HEK293 (cell line): Measurements from ENCODE around the gene TBCA.

ENCODE experiments used
- CTCF ChIA-PET: fragments of 350-600 bp; formaldehyde crosslinking; extraction: SDS; loops from one replicate; lab custom pipeline; 2021; ENCODE audit warnings: antibody characterized with exemption; lab: Yijun Ruan, JAX
- POLR2A ChIA-PET: fragments of 300-600 bp; formaldehyde crosslinking; extraction: SDS; loops from one replicate; lab custom pipeline; 2020; ENCODE audit warnings: antibody characterized with exemption, inconsistent platforms; lab: Yijun Ruan, JAX
- H3K27ac ChIP-seq: fragments of 200-500 bp; sonication (Bioruptor generic); 2 replicates; pipeline ENCODE4 v1.5.1; 2014; ENCODE audit warnings: low read depth, low read length, control low read depth, inconsistent platforms; ENCODE audit errors: extremely low read depth
- H3K36me3 ChIP-seq, 2 experiments: fragments of 200-500 bp in 1 of 2; sonication (Bioruptor generic) in 1 of 2; 1 replicate in 1 of 2; 2 replicates in 1 of 2; pipeline ENCODE4 v1.5.1; 2014 to 2017; ENCODE audit warnings: inconsistent platforms in 2 of 2, low read length in 2 of 2; ENCODE audit not compliant: control insufficient read depth in 2 of 2, insufficient read depth in 1 of 2
- H3K4me1 ChIP-seq: fragments of 200-500 bp; sonication (Bioruptor generic); 2 replicates; pipeline ENCODE4 v1.5.1; 2014; ENCODE audit warnings: mild to moderate bottlenecking, low read length, inconsistent platforms; ENCODE audit not compliant: control insufficient read depth, insufficient read depth
- H3K4me3 ChIP-seq: 2 replicates; pipeline ENCODE4 v1.5.1; 2011; ENCODE audit warnings: low read depth, mild to moderate bottlenecking, control low read depth, low read length, moderate library complexity
- H3K9me3 ChIP-seq: fragments of 200-500 bp; sonication (Bioruptor generic); 2 replicates; pipeline ENCODE4 v1.5.1; 2014; ENCODE audit warnings: low read depth, low read length, inconsistent platforms; ENCODE audit not compliant: control insufficient read depth, insufficient read depth
- KLF7 ChIP-seq: fragments of 450-650 bp; formaldehyde crosslinking; IDR thresholded peaks from 2 replicates; pipeline ENCODE4 v1.5.1; 2016; ENCODE audit warnings: missing biosample characterization, missing genetic modification characterization, borderline replicate concordance
- KLF8 ChIP-seq: fragments of 450-650 bp; formaldehyde crosslinking; IDR thresholded peaks from 2 replicates; pipeline ENCODE4 v1.5.1; 2016; ENCODE audit warnings: missing biosample characterization, missing genetic modification characterization
- REPIN1 ChIP-seq: fragments of 450-650 bp; formaldehyde crosslinking; IDR thresholded peaks from 2 replicates; pipeline ENCODE4 v1.5.1; 2017; ENCODE audit warnings: missing biosample characterization, missing genetic modification characterization, low read depth
- ZFHX2 ChIP-seq: fragments of 450-650 bp; formaldehyde crosslinking; conservative IDR thresholded peaks from 2 replicates; pipeline ENCODE4 v1.5.1; 2016; ENCODE audit warnings: missing biosample characterization, missing genetic modification characterization
- ZNF610 ChIP-seq: fragments of 450-650 bp; formaldehyde crosslinking; IDR thresholded peaks from 2 replicates; pipeline ENCODE4 v1.5.1; 2016; ENCODE audit warnings: missing biosample characterization, missing genetic modification characterization, borderline replicate concordance
- ZNF621 ChIP-seq: fragments of 450-650 bp; formaldehyde crosslinking; IDR thresholded peaks from 2 replicates; pipeline ENCODE4 v1.5.1; 2017; ENCODE audit warnings: missing biosample characterization, missing genetic modification characterization
- ZNF624 ChIP-seq: fragments of 450-650 bp; formaldehyde crosslinking; IDR thresholded peaks from 2 replicates; pipeline ENCODE4 v1.5.1; 2017; ENCODE audit warnings: missing biosample characterization, missing genetic modification characterization
- ZNF654 ChIP-seq: fragments of 450-650 bp; formaldehyde crosslinking; IDR thresholded peaks from 2 replicates; pipeline ENCODE4 v1.5.1; 2016; ENCODE audit warnings: low read depth, missing biosample characterization, missing genetic modification characterization
- TF ChIP-seq, protein P1 (sequence below): fragments of 450-650 bp; formaldehyde crosslinking; IDR thresholded peaks from 2 replicates; pipeline ENCODE4 v1.5.1; 2017; ENCODE audit warnings: missing biosample characterization, mild to moderate bottlenecking, missing genetic modification characterization, moderate library complexity
- TF ChIP-seq, protein P2 (sequence below): fragments of 450-650 bp; formaldehyde crosslinking; IDR thresholded peaks from 2 replicates; pipeline ENCODE4 v1.5.1; 2016; ENCODE audit warnings: missing biosample characterization, missing genetic modification characterization, borderline replicate concordance
- TF ChIP-seq, protein P3 (sequence below): fragments of 450-650 bp; formaldehyde crosslinking; optimal IDR thresholded peaks from 2 replicates; pipeline ENCODE3; 2016; ENCODE audit warnings: missing biosample characterization, mild to moderate bottlenecking, missing genetic modification characterization
- TF ChIP-seq, protein P4 (sequence below): fragments of 450-650 bp; formaldehyde crosslinking; IDR thresholded peaks from 2 replicates; pipeline ENCODE4 v1.5.1; 2016; ENCODE audit warnings: missing biosample characterization, missing genetic modification characterization
- TF ChIP-seq, protein P5 (sequence below): fragments of 450-650 bp; formaldehyde crosslinking; IDR thresholded peaks from 2 replicates; pipeline ENCODE4 v1.5.1; 2016; ENCODE audit warnings: missing biosample characterization, missing genetic modification characterization
- TF ChIP-seq, protein P6 (sequence below): fragments of 450-650 bp; formaldehyde crosslinking; conservative IDR thresholded peaks from 2 replicates; pipeline ENCODE4 v1.5.1; 2016; ENCODE audit warnings: low read depth, missing biosample characterization, missing genetic modification characterization

TBCA gene

DNA sequence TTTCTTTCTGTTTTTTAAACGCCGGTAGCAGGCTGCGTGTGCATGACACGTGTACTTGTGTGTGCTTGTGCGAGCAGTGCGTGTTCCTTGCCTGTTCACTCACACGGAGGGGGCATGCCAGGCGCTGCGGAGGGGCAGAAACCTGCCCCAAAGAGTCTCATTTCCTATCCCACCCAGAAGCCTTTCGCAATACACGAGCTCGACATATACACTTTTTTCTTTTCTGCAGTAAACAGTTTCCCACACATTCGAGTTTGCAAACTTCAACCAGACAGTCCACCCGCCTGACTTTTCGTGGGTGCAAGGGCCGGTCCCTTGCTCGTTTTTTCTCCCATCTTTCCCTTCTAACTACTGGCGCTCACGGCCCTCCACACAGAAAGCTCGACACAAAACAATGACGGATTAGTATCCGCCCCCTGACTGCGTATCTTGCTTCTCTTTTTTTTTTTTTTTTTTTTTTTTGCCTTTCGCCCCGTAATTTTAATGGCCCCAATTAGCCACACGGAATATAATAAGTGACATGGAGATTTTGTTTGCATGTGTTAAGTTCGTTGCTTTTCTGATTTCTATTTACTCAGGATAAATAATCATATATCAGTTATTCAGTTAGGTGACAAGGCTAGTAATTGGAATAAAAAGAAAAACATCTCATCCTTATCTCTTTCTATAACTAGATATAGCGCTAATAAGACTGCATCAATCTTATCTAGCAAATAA, 132.3 kb downstream of the TBCA start:
- Histone ChIP-seq H3K4me3 (no peak overlapping the region), H3K9me3 (no peaks in the 10 kb centered on the region), H3K27ac (no peak overlapping the region), H3K36me3 (no peaks in the 10 kb centered on the region), H3K4me1 (no peaks in the 10 kb centered on the region; the same call in 1 of the 2 replicates)
- ChIA-PET CTCF (interaction anchor here (0.5 to 0.6 kb wide), 2 partner anchors 77 to 1139 kb away, joined by 3 to 4 read pairs; no protein-coding TSS in a partner anchor), POLR2A (no interaction called here)
- TF ChIP-seq, protein P1, sequence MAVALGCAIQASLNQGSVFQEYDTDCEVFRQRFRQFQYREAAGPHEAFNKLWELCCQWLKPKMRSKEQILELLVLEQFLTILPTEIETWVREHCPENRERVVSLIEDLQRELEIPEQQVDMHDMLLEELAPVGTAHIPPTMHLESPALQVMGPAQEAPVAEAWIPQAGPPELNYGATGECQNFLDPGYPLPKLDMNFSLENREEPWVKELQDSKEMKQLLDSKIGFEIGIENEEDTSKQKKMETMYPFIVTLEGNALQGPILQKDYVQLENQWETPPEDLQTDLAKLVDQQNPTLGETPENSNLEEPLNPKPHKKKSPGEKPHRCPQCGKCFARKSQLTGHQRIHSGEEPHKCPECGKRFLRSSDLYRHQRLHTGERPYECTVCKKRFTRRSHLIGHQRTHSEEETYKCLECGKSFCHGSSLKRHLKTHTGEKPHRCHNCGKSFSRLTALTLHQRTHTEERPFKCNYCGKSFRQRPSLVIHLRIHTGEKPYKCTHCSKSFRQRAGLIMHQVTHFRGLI (tag by site-specific recombination) = no peak
- TF ChIP-seq, protein P2, sequence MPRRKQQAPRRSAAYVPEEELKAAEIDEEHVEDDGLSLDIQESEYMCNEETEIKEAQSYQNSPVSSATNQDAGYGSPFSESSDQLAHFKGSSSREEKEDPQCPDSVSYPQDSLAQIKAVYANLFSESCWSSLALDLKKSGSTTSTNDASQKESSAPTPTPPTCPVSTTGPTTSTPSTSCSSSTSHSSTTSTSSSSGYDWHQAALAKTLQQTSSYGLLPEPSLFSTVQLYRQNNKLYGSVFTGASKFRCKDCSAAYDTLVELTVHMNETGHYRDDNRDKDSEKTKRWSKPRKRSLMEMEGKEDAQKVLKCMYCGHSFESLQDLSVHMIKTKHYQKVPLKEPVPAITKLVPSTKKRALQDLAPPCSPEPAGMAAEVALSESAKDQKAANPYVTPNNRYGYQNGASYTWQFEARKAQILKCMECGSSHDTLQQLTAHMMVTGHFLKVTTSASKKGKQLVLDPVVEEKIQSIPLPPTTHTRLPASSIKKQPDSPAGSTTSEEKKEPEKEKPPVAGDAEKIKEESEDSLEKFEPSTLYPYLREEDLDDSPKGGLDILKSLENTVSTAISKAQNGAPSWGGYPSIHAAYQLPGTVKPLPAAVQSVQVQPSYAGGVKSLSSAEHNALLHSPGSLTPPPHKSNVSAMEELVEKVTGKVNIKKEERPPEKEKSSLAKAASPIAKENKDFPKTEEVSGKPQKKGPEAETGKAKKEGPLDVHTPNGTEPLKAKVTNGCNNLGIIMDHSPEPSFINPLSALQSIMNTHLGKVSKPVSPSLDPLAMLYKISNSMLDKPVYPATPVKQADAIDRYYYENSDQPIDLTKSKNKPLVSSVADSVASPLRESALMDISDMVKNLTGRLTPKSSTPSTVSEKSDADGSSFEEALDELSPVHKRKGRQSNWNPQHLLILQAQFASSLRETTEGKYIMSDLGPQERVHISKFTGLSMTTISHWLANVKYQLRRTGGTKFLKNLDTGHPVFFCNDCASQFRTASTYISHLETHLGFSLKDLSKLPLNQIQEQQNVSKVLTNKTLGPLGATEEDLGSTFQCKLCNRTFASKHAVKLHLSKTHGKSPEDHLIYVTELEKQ (tag by site-specific recombination) = no peak
- TF ChIP-seq KLF7 = no peak
- TF ChIP-seq KLF8 (tag by site-specific recombination) = no peak
- no peak for TF ChIP-seq ZNF654 (tag by site-specific recombination)
- no peak for TF ChIP-seq ZNF621
- TF ChIP-seq, protein P3, sequence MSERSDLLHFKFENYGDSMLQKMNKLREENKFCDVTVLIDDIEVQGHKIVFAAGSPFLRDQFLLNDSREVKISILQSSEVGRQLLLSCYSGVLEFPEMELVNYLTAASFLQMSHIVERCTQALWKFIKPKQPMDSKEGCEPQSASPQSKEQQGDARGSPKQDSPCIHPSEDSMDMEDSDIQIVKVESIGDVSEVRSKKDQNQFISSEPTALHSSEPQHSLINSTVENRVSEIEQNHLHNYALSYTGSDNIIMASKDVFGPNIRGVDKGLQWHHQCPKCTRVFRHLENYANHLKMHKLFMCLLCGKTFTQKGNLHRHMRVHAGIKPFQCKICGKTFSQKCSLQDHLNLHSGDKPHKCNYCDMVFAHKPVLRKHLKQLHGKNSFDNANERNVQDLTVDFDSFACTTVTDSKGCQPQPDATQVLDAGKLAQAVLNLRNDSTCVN = no peak
- no peak for TF ChIP-seq ZNF624 (tag by site-specific recombination)
- TF ChIP-seq, protein P4, sequence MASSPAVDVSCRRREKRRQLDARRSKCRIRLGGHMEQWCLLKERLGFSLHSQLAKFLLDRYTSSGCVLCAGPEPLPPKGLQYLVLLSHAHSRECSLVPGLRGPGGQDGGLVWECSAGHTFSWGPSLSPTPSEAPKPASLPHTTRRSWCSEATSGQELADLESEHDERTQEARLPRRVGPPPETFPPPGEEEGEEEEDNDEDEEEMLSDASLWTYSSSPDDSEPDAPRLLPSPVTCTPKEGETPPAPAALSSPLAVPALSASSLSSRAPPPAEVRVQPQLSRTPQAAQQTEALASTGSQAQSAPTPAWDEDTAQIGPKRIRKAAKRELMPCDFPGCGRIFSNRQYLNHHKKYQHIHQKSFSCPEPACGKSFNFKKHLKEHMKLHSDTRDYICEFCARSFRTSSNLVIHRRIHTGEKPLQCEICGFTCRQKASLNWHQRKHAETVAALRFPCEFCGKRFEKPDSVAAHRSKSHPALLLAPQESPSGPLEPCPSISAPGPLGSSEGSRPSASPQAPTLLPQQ (tag by site-specific recombination) = no peak
- TF ChIP-seq, protein P5, sequence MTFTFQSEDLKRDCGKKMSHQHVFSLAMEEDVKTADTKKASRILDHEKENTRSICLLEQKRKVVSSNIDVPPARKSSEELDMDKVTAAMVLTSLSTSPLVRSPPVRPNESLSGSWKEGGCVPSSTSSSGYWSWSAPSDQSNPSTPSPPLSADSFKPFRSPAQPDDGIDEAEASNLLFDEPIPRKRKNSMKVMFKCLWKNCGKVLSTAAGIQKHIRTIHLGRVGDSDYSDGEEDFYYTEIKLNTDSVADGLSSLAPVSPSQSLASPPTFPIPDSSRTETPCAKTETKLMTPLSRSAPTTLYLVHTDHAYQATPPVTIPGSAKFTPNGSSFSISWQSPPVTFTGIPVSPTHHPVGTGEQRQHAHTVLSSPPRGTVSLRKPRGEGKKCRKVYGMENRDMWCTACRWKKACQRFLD (tag by site-specific recombination) = no peak

DNA sequence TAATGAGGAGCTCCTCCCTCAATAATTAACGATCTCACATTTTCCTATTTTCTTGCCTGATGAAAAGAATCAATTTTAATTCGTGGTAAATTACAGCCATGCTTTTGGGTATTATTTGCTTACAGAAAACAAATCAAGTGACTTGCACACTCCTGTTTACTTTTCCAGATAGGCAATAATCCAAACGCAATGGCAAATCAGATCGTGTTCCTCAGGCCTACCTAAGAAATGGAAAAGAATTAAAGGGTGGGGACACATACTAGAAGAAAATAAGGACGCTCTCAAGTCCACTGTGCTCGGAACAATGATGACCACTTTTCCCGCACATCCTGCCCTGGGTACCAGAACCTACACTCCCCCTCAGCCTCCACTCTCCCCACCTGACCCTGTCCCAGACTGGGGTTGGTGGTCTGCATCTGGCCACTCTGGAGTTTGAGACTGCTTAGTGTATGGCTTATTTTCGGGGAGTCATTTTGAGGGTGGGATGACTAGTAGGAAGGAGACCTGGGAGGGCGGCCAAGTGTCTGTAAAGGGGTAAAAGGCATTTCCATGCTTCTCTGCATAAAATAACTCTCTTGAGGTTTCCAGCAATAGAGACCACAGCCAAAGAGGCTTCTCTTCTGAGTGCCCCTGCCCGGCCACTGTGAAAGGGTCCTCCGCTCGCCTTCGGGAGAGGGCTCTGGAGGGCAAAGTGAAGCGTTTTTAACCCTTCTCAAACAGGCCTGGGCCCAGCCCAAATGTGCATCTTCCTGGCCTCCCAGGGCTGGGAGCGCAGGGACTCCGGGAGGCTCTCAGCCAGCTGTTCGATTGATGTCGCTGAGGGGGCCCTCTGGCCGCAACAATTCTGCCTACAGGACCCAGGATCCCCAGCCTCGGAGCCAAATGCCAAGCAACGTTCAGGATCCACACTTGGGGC, 133.1 kb downstream of the TBCA start:
- no peak overlapping the region for H3K4me3 ChIP-seq
- no peaks in the 10 kb centered on the region for H3K9me3 ChIP-seq
- ChIA-PET CTCF (interaction anchor here (0.5 kb wide), 1 partner anchor 76 kb away, joined by 3 read pairs; no protein-coding TSS in a partner anchor), POLR2A (no interaction called here)
- no peaks in the 10 kb centered on the region; the same call in 1 of the 2 replicates for H3K4me1 ChIP-seq
- H3K36me3 ChIP-seq = no peaks in the 10 kb centered on the region
- no peak overlapping the region for H3K27ac ChIP-seq
- TF ChIP-seq ZNF610 (tag by site-specific recombination) (no peak), REPIN1 (no peak), ZFHX2 (tag by site-specific recombination) (no peak)
- TF ChIP-seq, protein P6, sequence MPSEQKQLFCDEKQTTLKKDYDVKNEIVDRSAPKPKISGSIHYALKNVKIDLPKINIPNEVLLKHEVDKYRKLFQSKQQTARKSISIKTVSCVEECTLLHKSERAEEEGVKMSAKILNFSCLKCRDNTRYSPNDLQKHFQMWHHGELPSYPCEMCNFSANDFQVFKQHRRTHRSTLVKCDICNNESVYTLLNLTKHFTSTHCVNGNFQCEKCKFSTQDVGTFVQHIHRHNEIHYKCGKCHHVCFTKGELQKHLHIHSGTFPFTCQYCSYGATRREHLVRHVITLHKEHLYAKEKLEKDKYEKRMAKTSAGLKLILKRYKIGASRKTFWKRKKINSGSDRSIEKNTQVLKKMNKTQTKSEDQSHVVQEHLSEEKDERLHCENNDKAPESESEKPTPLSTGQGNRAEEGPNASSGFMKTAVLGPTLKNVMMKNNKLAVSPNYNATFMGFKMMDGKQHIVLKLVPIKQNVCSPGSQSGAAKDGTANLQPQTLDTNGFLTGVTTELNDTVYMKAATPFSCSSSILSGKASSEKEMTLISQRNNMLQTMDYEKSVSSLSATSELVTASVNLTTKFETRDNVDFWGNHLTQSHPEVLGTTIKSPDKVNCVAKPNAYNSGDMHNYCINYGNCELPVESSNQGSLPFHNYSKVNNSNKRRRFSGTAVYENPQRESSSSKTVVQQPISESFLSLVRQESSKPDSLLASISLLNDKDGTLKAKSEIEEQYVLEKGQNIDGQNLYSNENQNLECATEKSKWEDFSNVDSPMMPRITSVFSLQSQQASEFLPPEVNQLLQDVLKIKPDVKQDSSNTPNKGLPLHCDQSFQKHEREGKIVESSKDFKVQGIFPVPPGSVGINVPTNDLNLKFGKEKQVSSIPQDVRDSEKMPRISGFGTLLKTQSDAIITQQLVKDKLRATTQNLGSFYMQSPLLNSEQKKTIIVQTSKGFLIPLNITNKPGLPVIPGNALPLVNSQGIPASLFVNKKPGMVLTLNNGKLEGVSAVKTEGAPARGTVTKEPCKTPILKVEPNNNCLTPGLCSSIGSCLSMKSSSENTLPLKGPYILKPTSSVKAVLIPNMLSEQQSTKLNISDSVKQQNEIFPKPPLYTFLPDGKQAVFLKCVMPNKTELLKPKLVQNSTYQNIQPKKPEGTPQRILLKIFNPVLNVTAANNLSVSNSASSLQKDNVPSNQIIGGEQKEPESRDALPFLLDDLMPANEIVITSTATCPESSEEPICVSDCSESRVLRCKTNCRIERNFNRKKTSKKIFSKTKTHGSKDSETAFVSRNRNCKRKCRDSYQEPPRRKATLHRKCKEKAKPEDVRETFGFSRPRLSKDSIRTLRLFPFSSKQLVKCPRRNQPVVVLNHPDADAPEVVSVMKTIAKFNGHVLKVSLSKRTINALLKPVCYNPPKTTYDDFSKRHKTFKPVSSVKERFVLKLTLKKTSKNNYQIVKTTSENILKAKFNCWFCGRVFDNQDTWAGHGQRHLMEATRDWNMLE (tag by site-specific recombination) = no peak
